Epithelial cell of esophagus (primary cell): ENCODE measurements around the gene EGFL6.
"Not testable (repeated sequence)": the region's sequence is repeated elsewhere in the genome, so short reads cannot be mapped to it uniquely, and the experiment has no call there.

Experiments
- DNase-seq: peaks from one replicate; pipeline ENCODE4 v3.0.0; 2010; ENCODE audit warnings: low read depth
- H3K4me3 ChIP-seq: 2 replicates; pipeline ENCODE4 v1.5.1; 2011; ENCODE audit warnings: mild to moderate bottlenecking, low read length, control low read depth
- TF ChIP-seq, protein P1 (sequence below): IDR thresholded peaks from 2 replicates; pipeline ENCODE4 v1.5.1; 2011; ENCODE audit warnings: low read depth, mild to moderate bottlenecking, low read length, control low read depth, inconsistent platforms; ENCODE audit not compliant: insufficient read depth; ENCODE audit errors: missing control alignments

EGFL6 gene

DNA sequence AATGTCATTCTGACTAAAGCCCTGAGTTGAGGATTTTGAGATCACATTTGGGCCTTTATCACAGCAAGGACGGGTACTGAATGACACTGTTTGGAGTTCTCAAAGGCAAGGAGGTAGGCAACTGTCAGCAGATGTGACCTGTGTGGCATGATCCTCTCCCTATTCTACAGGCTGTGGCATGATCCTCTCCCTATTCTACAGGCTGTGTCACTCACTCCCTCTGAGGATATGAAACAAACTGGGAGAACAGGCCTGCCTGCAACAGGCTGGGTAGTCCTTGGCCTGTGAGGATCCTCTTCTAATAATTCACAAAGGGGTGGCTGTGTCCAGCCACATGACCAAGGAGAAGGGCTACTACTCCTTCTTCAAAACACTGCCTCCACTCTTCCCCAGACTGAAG lies 68.6 kb downstream of the EGFL6 start:
- peak; percentile 58 for DNase-seq
- no peak overlapping the region for H3K4me3 ChIP-seq
- TF ChIP-seq, protein P1, sequence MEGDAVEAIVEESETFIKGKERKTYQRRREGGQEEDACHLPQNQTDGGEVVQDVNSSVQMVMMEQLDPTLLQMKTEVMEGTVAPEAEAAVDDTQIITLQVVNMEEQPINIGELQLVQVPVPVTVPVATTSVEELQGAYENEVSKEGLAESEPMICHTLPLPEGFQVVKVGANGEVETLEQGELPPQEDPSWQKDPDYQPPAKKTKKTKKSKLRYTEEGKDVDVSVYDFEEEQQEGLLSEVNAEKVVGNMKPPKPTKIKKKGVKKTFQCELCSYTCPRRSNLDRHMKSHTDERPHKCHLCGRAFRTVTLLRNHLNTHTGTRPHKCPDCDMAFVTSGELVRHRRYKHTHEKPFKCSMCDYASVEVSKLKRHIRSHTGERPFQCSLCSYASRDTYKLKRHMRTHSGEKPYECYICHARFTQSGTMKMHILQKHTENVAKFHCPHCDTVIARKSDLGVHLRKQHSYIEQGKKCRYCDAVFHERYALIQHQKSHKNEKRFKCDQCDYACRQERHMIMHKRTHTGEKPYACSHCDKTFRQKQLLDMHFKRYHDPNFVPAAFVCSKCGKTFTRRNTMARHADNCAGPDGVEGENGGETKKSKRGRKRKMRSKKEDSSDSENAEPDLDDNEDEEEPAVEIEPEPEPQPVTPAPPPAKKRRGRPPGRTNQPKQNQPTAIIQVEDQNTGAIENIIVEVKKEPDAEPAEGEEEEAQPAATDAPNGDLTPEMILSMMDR = no peak

DNA sequence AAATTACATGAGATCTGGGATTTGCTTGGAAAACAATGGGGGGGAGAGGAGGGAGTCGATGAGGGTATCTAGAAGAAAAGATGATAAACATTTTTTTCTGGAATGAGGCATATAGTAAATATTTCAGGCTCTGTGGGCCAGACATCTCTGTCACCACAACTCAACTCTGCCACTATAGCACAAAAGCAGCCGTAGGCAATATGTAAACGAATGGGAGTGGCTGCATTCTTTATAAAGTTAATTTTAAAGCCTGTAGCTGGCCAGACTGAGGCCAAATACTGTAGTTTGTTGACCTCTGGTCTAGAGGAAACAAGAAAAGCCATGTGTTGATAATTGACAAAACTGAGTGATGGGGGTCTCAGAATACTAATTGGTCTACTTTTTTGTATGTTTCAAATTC lies 69.4 kb downstream of the EGFL6 start:
- DNase-seq = peak; percentile 15
- TF ChIP-seq, protein P1 = no peak
- no peak overlapping the region for H3K4me3 ChIP-seq

DNA sequence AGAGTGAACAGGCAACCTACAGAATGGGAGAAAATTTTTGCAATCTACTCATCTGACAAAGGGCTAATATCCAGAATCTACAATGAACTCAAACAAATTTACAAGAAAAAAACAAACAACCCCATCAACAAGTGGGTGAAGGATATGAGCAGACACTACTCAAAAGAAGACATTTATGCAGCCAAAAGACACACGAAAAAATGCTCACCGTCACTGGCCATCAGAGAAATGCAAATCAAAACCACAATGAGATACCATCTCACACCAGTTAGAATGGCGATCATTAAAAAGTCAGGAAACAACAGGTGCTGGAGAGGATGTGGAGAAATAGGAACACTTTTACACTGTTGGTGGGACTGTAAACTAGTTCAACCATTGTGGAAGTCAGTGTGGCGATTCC lies 72.3 kb downstream of the EGFL6 start:
- H3K4me3 ChIP-seq, DNase-seq: not testable (repeated sequence)

- TF ChIP-seq, protein P1 = no peak
- H3K4me3 ChIP-seq = no peak overlapping the region
- DNase-seq = no peak
Observed at GRCh38 chrX:13645464-13646153, 76.2 kb downstream of the EGFL6 start.

GRCh38 chrX:13646154-13646549 lies 76.8 kb downstream of the EGFL6 start:
- H3K4me3 ChIP-seq = no peak overlapping the region
- DNase-seq = peak; percentile 56
- TF ChIP-seq, protein P1 = peak; percentile 77

- peak; percentile 36 for DNase-seq
- TF ChIP-seq, protein P1 = no peak
- no peak overlapping the region for H3K4me3 ChIP-seq
Observed at GRCh38 chrX:13647709-13648212, 78.4 kb downstream of the EGFL6 start.

- H3K4me3 ChIP-seq = not testable (repeated sequence)
Observed at GRCh38 chrX:13648336-13648735, 78.9 kb downstream of the EGFL6 start.

DNA sequence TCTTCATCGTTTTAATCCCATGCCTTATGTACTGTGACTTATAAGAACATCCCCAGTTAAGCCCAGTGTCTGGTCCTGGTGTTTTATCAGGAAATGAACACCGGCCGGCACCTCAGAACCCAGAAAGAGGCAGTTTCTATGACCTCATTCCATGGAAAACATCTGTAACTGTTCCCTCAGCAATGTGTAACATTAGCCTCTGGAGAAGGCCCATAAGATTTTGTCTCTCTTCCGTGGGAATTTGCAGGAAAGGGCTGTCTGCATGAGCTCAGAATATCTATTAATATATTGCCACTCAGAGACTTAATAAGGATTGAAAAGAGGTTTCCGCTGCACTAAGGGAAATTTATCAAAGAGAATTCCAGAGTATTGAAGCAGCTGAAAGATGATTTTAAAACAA lies 80.4 kb downstream of the EGFL6 start:
- TF ChIP-seq, protein P1 = no peak
- DNase-seq = no peak

More at GRCh38 chrX:13648336-13648735, 78.9 kb downstream of the EGFL6 start:
- DNase-seq = not testable (repeated sequence)

More for the DNA sequence above, 80.4 kb downstream of the EGFL6 start:
- H3K4me3 ChIP-seq = no peak overlapping the region
